NT2/D1 (cell line): ENCODE measurements around the gene MOV10.

Experiments
- SUZ12 ChIP-seq: IDR thresholded peaks from 2 replicates; pipeline ENCODE4 v1.6.1; 2011; ENCODE audit not compliant: insufficient read length, insufficient read depth; ENCODE audit errors: extremely low read depth
- ZNF274 ChIP-seq: IDR thresholded peaks from 2 replicates; pipeline ENCODE4 v1.6.1; 2011; ENCODE audit warnings: mild to moderate bottlenecking, low read depth, low read length

DNA sequence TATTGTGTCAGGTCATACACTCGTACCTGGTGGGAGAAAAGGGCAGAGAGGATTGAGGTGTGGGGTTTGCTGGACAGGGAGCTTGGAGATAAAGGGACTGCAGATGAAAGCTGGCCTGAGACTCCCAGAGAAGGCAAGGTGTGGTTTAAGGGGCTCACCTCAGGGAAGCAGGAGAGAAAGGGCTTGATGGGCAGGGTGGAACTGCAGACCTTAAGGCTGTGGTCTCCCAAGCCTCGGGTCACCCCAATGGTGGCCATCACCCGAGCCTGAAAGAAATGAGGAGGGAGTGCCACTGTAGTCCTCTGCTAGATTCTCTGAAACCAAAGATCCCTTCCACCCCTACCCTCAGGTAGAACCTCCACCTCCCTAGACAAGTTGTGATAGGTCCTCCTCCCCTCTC lies 36.1 kb downstream of the MOV10 start:
- no peak for TF ChIP-seq ZNF274
- no peak for TF ChIP-seq SUZ12
